ENCODE data around the gene THSD4.

The THSD4 gene

GRCh38 chr15:71782422-71783165, 667.3 kb downstream of the THSD4 start:
- DNase-seq, result no peak

GRCh38 chr15:71784719-71785118, 669.4 kb downstream of the THSD4 start:
- no peak for DNase-seq

GRCh38 chr15:71785996-71786395, 670.7 kb downstream of the THSD4 start:
- no peak for DNase-seq

GRCh38 chr15:71786673-71787072, 671.4 kb downstream of the THSD4 start:
- no peak for DNase-seq

GRCh38 chr15:71788646-71789579, 673.6 kb downstream of the THSD4 start:
- no peak for DNase-seq

- no peak for DNase-seq
These were observed 674.3 kb downstream of the THSD4 start for GRCh38 chr15:71789616-71790015.

GRCh38 chr15:71790081-71790480, 674.8 kb downstream of the THSD4 start:
- DNase-seq, result no peak

- no peak for DNase-seq
These were observed 676.7 kb downstream of the THSD4 start for GRCh38 chr15:71791975-71792374.

GRCh38 chr15:71792521-71792920, 677.2 kb downstream of the THSD4 start:
- no peak for DNase-seq

GRCh38 chr15:71798641-71799040, 683.4 kb downstream of the THSD4 start:
- no peak for DNase-seq

- no peak for DNase-seq
These were observed 684.9 kb downstream of the THSD4 start for GRCh38 chr15:71800190-71800589.

GRCh38 chr15:71800835-71801745, 685.8 kb downstream of the THSD4 start:
- DNase-seq, result no peak

- no peak for DNase-seq
These were observed 686.8 kb downstream of the THSD4 start for GRCh38 chr15:71801935-71802655.

- no peak for DNase-seq
These were observed 687.5 kb downstream of the THSD4 start for GRCh38 chr15:71802770-71803169.

- no peak for DNase-seq
These were observed 689.0 kb downstream of the THSD4 start for GRCh38 chr15:71804226-71804625.

GRCh38 chr15:71804695-71805470, 689.6 kb downstream of the THSD4 start:
- DNase-seq, result no peak

- no peak for DNase-seq
These were observed 691.2 kb downstream of the THSD4 start for GRCh38 chr15:71806452-71806931.

GRCh38 chr15:71807125-71807629, 691.9 kb downstream of the THSD4 start:
- no peak for DNase-seq

GRCh38 chr15:71807691-71808091, 692.4 kb downstream of the THSD4 start:
- no peak for DNase-seq

GRCh38 chr15:71808311-71809020, 693.2 kb downstream of the THSD4 start:
- no peak for DNase-seq

All from bone marrow (tissue), 2 donors.